Stimulated activated CD4-positive, alpha-beta T cell treated with anti-CD3 and anti-CD28 coated beads, Interleukin-2, amount 100 ng/mL, for 4 hours (primary cell): ENCODE results near the gene SMG9.

Experiments
- DNase-seq: peaks from one replicate; pipeline ENCODE4 v3.0.0-alpha.2; 2020; ENCODE audit warnings: low read depth

Gene SMG9

DNA sequence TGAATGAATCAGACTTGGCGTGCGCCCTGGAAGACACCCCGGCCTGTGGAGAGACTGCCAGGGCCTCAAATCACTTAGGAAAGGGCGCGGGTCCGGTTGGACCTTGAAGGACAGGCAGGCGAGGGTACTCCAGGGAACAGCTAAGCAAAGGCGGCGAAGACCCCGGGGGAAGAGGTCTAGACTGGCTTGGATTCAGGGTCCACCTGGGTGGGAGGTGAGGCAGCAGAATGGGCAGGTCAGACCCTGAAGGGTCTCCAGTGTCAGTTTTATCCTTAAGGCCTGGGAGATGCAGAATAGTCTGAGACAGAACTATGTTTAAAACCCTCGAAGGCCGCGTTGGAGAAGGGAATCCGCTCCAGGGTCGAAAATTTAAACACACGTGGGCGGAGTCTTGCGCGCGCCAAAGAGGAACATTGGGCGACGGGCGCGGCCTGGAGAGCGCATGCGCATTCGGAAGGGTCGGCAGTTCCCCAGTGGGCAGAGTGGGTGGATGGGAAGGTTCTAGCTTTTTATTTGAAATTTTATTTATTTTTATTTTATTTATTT is 567 bp upstream of the SMG9 start:
- DNase-seq, result peak; percentile 67

DNA sequence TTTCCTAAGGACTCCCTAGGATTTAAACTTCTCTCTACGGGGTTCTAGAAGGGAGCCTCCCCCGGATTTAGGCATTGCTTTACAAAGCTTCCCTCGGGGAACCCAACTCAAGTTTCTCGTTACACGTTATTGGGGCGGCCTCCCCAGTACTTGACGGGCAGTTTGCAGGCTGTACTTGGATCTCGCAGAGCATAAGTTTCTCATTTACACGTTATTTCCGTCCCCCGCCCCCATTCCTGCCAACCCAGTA is 584 bp downstream of the SMG9 start:
- no peak for DNase-seq

DNA sequence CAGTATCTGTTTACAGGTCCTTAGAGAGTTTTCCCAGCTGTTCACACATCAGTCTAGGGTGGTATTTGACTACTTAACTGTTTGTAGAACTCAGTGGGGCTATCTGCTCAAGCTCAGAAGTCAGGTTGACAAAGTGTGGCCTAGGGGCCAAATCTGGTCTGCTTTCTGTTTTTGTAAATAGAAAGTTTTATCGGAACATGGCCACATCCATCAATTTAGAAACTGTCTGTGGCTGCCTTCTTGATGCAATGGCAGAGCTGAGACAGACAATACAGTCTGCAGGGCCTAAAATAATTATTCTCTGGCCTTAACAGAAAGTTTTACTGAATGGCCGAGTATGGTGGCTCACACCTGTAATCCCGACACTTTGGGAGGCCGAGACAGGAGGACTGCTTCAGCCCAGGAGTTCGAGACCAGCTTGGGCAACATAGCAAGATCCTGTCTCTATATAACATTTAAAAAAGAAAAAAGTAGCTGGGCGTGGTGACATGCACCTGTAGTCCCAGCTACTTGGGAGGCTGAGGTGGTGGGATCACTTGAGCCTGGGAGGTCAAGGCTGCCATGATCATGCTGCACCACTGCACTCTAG is 2.4 kb downstream of the SMG9 start:
- no peak for DNase-seq

DNA sequence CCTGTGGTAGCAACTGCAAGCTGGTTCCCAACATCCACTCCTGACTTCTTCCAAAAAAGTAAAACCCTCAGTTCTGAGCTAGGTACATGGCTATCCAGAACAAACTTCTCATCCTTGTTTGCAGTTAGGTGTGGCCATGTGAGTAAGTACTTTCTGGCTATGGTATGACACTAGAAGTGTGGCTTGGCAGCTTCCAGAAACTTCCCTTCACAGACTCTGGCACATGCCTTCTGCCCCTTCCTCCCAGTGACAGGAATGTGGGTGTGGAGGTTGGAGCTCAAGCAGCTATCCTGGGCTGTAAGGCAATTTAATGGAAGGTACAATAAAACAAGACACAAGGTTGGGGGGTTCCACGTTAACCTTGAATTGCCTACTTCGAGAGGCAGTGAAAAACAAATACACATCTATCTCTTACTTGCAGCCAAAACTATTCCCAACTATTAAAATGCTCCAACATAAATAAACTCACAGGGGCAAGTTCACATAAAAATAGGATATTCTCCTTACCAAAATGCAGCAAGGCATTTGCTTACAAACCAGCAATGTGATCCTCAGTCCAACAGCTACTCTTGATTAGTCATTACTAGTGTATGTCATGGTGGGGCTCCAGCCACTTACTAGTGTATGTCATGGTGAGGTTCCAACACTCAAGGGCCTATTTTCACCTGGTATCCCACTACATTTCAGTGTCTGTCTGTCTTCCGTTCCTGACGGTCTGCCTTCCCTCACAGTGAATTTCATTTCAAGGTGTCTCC is 3.1 kb downstream of the SMG9 start:
- no peak for DNase-seq

DNA sequence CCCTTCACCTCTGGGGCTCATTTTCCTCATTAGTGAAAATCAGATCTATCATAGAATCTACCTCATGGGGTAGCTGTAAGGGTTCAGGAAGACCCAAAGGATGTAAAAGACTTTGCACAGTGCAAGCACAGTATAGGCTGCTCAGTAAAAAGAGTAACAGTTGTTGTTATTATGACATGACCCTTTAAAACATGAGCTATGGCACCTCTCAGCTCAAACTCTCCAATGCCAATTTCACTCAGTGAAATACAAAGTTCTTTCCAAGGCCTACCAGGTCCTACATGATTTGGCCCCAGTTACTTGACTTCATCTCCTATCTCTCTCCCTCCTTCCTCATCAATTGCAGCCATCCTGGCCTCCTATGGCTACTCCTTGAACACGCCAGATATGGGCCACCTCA is 4.9 kb downstream of the SMG9 start:
- no peak for DNase-seq

DNA sequence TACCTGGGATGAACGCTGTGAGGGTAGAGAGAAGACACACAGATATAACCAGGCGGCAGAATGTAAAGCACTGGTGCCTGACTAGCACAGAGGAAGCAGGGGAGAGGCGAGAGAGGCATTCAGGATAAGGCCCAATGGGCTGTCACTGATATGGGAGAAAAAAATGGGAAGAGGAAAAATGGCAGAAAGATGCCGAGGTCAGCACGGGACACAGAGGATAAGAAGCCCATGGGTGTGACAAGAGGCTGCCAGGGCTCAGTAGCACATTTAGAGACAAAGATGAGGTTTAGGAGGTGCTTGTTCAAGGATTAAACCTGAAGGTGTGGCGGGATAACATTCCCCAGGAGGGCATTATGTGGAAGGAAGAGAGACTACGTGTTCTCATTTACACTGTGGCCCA is 5.6 kb downstream of the SMG9 start:
- no peak for DNase-seq

DNA sequence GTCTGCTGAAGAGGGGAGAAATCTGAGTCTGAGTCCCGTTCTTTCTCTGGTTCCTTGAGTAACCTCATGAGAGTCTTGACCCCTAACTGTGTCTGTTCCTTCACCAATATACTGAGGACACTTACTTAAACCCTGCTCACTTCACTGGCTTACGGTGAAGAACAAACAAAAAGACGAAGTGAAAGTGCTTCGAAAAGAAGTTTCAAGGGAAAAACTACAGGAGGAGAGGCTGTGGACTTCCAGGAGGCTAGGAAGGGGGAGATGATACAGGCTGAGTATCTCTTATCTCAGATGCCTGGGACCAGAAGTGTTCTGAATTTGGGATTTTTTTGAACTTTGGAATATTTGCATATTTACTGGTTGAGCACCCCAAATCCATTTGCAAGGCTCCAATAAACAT is 6.1 kb downstream of the SMG9 start:
- DNase-seq, result no peak

DNA sequence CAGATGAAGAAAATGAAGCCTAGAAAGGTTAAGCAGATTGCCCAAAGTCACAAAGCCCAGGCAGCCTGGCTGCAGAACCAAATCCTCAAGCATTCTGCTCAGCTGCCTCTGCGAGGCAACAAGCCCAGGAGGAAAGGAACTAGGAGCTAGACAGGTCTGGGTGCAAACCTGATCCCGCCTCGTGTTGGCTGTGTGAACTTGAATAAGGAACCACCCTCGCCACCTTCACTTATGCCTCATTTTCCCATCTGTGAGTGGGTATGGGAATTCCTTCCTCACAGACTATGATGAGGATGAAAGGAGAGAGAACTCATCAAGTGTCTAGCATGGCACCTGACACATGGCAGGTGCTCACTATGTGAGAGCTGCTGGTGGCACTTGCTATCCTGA is 6.6 kb downstream of the SMG9 start:
- no peak for DNase-seq

DNA sequence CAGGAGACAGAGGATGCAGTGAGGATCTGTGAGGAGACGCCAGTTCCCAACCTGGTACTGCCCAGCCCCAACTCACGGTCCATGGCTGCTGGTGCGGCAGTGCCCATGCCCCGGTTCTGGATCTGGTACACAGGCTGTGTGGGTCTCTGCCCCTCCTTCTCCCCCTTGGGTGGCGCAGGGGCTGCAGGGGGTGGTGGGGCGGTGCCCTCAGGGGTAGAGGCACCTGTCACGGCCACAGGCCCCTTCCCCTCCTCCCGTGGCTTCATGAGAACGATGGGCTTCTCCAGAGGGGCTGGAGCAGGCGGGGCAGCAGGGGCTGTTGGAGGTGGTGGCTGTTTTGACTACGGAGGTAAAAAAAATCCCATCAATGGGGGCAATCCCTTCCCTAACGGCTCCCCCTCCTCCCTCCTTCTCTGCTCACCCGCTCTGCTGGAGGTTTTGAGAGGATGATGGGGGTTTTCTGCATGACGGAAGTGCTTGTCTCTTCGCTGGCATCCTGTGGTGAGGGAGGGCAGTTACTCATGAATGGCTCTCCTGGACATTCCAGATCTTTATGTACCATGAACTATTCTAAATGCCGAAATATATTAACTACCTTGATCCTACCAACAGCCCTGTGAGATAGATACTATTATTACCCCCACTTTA is 7.1 kb downstream of the SMG9 start:
- DNase-seq, result no peak

DNA sequence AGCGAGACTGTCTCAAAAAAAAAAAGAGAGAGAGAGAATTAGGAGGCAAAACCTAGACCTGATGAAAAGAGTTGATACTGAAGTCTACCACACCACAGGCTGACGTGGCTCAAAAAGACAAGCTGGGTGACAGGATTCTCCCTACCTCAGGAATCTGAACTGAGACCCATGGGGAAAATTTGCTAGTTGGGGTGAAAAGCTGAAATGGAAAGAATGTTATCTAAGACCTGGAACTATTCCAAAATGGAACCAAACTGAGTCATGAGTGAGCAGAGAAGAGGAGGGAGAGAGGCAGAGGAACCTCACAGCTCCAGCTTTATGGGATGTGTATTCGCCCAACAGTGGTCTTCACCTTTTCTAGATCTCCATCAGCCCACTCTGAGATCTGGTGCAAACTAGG is 11.7 kb downstream of the SMG9 start:
- DNase-seq, result no peak

DNA sequence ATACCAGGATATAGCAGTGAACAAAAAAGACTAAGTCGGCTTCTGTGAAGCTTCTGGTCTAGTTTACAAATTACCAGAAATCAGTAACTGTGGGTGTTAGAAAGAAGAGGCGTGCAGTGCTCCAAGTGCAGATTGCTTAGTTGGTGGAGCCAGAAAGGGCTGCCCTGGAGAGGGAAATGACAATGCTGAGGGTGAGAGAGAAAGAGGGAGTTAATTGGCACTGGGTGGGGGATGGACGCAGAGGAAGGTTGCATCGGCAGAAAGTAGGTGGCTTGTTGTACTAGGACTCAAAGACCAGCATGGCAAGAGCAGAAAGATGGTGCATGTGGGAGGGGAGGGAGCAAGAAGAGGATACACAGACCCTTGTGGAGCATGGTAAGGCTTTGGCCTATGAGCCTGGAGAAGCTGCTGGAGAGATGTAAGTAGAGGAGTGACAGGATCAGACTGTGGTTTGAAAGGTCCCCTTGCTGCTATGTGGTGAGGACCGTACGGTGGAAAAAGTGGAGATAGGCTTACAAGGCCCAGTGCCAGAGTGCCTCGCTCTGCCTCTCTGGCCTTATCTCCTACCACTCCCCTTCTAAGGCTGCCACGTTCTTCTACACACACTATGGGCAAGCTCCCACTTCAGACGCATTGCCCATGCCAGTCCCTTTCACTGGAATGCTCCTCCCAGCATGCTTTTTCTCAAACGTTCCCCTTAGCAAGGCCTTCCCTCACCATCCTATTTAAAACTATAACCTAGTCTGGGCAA is 13.5 kb downstream of the SMG9 start:
- DNase-seq, result no peak

DNA sequence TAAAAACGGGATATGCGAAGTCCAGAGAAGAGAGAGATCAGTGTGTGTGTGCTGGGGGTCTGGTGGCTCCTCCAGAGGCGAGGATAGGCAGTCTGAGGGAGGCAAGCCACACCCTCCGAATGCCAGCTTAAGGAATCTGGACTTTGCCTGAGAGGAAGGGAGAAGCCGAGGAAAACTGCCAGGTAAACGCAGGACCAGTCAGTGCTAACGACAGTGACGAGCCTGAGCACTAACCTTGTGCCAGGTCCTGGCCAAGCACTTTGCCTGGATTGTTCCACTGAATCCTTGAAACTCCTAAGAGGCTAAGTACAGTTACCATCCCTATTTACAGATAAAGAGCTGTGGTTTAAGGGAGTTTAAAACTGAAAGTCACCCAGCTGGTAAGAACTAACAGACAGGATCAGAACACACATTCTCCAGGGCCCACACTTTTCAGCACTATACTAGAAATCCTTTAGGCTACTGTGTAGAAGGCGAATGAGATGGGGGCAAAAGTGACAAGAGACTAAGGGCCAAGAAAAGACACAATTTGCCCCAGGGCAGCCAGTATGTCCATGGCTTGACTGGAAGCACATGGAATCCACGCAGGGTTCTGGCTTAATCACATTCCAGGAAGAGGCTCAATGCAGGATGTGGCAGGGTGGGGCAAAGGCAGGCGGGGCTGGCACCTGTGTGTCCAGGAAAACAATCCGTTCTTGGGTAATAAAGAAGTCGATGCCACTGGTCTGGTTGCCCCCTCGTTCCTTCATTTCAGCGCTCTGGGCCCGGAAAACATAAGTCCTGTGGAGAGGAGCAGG is 15.1 kb downstream of the SMG9 start:
- no peak for DNase-seq

DNA sequence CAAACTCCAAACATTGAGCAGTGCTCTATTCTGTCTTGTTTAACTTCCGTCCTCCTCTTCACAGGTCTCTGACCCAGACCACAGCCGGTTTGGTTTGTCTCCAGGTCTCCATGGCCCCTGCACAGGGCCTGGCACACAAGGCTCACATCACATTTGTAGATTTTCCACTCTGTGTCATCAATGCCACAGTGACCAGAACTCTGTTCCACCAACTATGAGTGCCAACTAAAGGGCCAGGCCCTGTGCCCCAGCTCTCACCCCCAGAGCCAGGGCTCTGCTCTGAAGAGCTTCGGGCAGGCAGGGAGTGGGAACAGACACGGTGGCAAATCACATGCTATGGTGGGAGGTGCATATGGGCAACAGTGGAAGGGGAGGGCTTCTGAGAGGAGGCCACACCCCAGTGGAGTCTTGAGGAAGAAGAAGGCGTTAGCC is 16.0 kb downstream of the SMG9 start:
- no peak for DNase-seq

DNA sequence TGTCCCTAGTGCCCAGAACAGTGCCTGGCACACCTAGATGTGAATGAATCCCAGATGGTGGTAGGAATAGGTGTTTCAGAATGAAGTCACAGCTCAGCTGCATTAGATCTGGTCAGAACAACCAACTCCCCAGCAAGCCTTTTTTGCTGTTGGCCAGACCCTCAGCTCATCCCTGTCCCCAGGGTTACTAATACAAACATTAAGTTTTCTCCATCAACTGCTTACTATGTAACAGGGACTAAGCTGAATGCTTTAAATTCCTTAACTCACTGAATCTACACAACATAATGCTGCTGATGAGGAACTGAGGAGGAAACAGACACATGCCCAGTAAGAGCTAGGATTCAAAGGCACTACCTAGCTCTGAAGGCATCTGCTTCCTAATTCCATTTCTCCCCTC is 18.8 kb downstream of the SMG9 start:
- no peak for DNase-seq

DNA sequence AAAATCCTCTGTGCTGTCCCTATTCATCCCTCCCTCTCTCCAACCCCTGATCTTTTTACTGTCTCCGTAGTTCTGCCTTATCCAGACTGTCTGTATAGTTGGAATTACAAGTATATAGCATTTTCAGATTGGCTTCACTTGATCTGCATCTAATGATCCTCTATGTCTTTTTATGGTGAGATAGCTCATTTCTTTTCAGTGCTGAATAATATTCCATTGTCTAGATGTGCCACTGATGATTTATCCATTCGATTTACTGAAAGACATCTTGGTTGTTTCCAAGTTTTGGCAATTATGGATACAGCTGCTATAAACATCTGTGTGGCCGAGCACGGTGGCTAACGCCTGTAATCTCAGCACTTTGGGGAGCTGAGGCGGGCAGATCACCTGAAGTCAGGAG is 19.7 kb downstream of the SMG9 start:
- DNase-seq, result no peak

DNA sequence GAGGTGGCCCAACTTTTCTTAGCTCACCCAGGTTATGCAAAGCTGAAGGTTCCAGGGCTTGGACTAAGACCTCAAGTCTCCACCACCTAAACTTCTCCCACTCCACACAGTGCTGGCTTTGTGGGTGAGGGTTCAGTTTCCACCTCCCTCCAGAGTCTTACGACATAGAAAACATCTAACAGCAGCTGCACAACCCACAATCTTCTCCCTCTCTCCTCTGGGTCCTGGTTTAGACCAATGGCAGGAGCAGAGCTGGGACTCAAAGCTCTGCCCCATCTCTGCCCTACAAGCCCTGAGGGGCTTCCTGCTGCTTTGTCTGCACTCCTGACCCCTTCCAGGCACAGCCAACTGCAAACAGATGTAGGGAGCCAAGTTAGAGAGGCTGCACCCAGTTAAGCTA is 22.9 kb downstream of the SMG9 start:
- no peak for DNase-seq

DNA sequence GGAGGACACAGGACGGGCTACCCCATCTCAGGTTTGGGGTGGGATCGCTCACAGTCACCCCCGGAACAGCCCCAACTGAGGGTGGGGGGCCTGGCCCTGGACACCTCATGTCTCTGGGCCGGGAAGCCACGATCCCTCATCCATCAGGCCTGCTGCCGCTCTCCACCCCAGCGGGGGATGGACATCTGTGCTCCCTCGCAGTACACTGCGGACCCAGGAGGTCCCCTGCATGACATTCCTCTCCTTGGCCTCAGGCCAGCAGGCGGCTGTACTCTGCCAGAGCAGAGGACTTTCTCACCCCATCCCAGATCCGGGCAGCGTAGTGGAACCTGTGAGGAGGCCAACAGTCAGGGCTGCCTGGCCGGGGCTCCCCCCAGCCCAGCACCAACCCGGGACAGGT is 23.4 kb downstream of the SMG9 start:
- no peak for DNase-seq

DNA sequence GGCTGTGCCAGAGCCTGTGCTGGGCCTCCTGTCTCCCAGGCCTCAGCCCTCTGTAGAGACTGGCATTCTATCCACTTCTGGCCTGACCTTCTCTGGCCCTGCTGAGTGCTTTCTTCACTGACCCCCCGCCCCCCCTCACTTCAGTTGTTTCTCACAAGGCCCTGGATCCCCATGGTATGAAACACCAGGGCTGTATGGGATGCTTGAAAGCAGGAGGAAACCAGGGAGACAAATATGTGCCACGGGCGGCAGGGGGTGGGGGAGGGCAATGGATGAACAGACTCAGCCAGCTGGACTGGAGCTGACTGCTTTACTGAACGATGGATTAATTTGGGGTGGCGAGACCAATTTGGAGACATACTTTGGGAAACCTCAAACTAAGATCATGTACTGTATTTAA is 24.8 kb downstream of the SMG9 start:
- DNase-seq, result no peak

DNA sequence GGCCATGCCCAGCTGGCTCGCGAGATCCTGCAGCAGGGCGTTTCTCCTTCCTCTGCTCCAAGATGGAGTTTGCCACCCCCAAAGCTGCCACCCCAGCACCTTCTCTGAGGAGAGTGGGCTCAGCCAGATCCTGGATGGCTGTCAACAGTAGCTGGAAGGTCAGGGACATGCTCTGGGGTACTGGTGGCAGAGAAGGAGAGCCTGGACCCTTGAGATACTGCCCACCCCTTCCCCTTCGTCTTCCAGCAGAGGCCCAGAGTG is 27.2 kb downstream of the SMG9 start:
- DNase-seq, result no peak

DNA sequence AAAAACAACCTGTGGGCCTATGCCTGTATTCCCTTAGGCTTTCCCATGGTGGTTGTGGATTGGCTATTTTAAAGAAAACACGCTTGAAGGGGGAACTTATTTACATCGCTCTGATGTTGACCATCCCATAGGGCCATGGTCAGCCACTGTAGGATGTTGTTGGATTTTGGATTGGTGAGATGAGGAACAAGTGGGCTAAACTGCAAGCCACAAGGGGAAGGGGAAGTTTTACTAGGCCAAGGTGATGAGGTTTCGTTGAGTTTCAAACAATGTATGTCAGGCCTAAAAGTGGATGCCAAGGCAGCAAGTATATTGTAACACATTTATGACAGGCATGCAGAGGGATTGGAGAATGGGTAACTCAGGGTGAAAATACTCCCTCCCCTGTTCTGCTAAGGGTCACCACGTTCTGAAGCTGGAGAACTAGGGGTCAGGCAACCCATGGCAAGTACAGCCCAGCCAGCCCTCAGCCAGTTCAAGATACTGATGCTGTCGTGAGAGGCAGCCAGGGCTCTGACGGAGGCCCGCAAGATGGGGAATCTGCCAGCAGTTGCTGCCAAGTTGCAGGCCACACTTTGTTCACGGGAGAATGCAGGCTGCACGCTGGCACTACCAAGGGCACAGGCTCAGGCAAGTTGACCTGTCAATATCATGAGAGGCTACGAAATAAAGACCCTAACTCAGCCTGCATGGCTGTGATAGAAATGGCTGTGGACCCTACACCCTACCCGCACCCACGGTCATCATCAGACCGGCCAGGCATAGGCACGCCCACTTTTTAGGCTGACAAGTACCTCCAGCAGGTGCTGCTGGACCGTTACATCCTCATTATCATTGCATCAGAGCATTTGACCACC is 27.8 kb downstream of the SMG9 start:
- DNase-seq, result no peak

DNA sequence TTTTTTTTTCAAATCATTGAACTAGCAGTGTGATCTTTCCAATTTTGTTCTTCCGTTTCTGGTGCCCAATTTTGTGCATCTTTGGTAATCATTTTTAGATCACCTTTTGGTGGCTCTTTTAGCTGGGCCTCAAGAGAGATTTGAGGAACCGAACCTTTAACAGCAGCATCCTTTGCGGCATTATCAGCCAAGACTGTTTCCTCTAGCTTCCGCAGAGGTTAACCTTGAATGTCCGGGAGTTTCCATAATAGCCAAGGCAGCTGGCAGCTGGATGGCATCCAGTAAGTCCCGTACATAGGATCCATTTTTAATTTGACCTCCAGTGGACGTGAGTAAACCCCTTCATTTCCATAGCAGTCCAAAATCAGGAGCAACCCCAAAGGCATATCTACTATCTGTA is 29.3 kb downstream of the SMG9 start:
- DNase-seq, result no peak

DNA sequence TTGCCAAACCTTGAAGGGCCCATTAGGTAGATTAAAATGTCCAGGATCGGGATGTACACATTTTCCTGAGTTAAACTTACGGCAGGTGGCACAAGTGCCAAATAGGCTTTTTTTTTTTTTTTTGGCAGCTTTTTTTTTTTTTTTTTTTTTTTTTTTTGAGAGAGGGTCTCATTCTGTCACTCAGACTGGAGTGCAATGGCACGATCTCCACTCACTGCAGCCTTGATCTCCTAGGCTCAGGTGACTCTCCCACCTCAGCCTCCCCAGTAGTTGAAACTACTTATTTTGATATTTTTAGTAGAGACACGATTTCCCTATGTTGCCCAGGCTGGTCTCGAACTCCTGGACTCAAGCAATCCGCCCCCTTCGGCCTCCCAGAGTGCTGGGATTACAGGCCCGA is 29.9 kb downstream of the SMG9 start:
- DNase-seq, result no peak
